A673 (cell line): ENCODE results near the gene EXOC4.

Experiments
- EZH2 ChIP-seq: fragments of 200-600 bp; sonication (generic); IDR thresholded peaks from 2 replicates; pipeline ENCODE4 v1.6.1; 2017; ENCODE audit warnings: borderline replicate concordance, low read depth, mild to moderate bottlenecking, mixed read lengths, antibody characterized with exemption, low read length; ENCODE audit not compliant: poor library complexity, severe bottlenecking
- TF ChIP-seq, protein P1 (sequence below): fragments of 300-800, 200-600 bp; sonication (generic); conservative IDR thresholded peaks from 2 replicates; pipeline ENCODE4 v1.5.1; 2017; ENCODE audit warnings: low read depth, mild to moderate bottlenecking, antibody characterized with exemption, low read length, moderate library complexity, mixed read lengths

DNA sequence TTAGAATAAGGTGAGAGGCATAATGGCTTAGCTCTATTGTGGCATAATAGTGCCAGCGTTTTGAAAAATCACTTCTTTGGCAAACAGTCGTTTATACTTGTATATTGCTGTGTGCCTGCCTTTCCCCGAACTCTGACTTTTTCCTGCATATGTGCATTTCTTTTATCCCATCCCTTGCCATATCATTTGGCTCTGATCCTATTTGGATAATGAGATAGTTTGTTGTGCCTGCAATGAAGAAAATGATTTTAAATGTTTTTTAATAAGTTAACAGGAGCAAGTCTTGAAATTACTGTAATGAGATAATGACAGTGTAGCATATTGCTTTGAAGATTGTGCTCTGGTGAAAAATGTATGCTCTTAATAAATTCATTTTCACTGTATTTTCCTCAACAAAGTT lies 586.2 kb downstream of the EXOC4 start:
- TF ChIP-seq, protein P1, sequence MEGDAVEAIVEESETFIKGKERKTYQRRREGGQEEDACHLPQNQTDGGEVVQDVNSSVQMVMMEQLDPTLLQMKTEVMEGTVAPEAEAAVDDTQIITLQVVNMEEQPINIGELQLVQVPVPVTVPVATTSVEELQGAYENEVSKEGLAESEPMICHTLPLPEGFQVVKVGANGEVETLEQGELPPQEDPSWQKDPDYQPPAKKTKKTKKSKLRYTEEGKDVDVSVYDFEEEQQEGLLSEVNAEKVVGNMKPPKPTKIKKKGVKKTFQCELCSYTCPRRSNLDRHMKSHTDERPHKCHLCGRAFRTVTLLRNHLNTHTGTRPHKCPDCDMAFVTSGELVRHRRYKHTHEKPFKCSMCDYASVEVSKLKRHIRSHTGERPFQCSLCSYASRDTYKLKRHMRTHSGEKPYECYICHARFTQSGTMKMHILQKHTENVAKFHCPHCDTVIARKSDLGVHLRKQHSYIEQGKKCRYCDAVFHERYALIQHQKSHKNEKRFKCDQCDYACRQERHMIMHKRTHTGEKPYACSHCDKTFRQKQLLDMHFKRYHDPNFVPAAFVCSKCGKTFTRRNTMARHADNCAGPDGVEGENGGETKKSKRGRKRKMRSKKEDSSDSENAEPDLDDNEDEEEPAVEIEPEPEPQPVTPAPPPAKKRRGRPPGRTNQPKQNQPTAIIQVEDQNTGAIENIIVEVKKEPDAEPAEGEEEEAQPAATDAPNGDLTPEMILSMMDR: no peak
- no peak for TF ChIP-seq EZH2
